H9 (cell line): Measurements from ENCODE around the gene DAAM1. TPM values are rescaled to one million over a fixed set of nuclear protein-coding genes. Genes with fewer than 3 reads are reported as not detected.

Experiments
- DNase-seq: peaks from one replicate; pipeline ENCODE4 v3.0.0-alpha.2; 2017
- H2AFZ ChIP-seq: one replicate; pipeline ENCODE4 v1.6.1; 2013; ENCODE audit warnings: mild to moderate bottlenecking, low read length, control low read depth, moderate library complexity
- H2AK5ac ChIP-seq: 2 replicates; pipeline ENCODE4 v1.6.1; 2013; ENCODE audit warnings: low read length, control low read depth, mixed read lengths; ENCODE audit not compliant: insufficient read length
- H2BK120ac ChIP-seq: one replicate; pipeline ENCODE4 v1.6.1; 2013; ENCODE audit warnings: low read depth, mild to moderate bottlenecking, low read length, control low read depth, inconsistent platforms; ENCODE audit not compliant: poor library complexity, severe bottlenecking
- H2BK12ac ChIP-seq: 2 replicates; pipeline ENCODE4 v1.6.1; 2013; ENCODE audit warnings: low read length, control low read depth, mixed read lengths, low read depth; ENCODE audit not compliant: insufficient read length
- H2BK15ac ChIP-seq: 2 replicates; pipeline ENCODE4 v1.6.1; 2013; ENCODE audit warnings: low read depth, low read length, control low read depth
- H2BK20ac ChIP-seq: one replicate; pipeline ENCODE4 v1.6.1; 2013; ENCODE audit warnings: low read depth, mild to moderate bottlenecking, low read length, control low read depth, inconsistent platforms; ENCODE audit not compliant: poor library complexity, severe bottlenecking
- H2BK5ac ChIP-seq: 2 replicates; pipeline ENCODE4 v1.6.1; 2013; ENCODE audit warnings: low read length, control low read depth, mixed read lengths; ENCODE audit not compliant: insufficient read length
- H3K14ac ChIP-seq: 2 replicates; pipeline ENCODE4 v1.6.1; 2013; ENCODE audit warnings: low read length, control low read depth; ENCODE audit not compliant: insufficient read depth
- H3K18ac ChIP-seq: 2 replicates; pipeline ENCODE4 v1.6.1; 2013; ENCODE audit warnings: low read depth, mild to moderate bottlenecking, mixed read lengths, low read length, control low read depth; ENCODE audit not compliant: insufficient read length
- H3K23ac ChIP-seq: 2 replicates; pipeline ENCODE4 v1.6.1; 2013; ENCODE audit warnings: low read length, control low read depth, mixed read lengths, low read depth; ENCODE audit not compliant: insufficient read length
- H3K23me2 ChIP-seq: 2 replicates; pipeline ENCODE4 v1.6.1; 2013; ENCODE audit warnings: low read depth, mild to moderate bottlenecking, mixed read lengths, low read length, control low read depth; ENCODE audit not compliant: insufficient read length, poor library complexity, severe bottlenecking
- H3K27ac ChIP-seq: 2 replicates; pipeline ENCODE4 v1.5.1; 2013; ENCODE audit warnings: low read length, control low read depth, mixed read lengths, low read depth; ENCODE audit not compliant: insufficient read length
- H3K27me3 ChIP-seq: 2 replicates; pipeline ENCODE4 v1.6.1; 2013; ENCODE audit warnings: low read length, control low read depth, inconsistent platforms; ENCODE audit not compliant: insufficient read depth
- H3K4ac ChIP-seq: 2 replicates; pipeline ENCODE4 v1.6.1; 2013; ENCODE audit warnings: low read depth, mild to moderate bottlenecking, control low read depth, inconsistent platforms, low read length, moderate library complexity
- H3K4me1 ChIP-seq: 2 replicates; pipeline ENCODE4 v1.6.1; 2013; ENCODE audit warnings: low read length, control low read depth, inconsistent platforms; ENCODE audit not compliant: insufficient read depth
- H3K4me2 ChIP-seq: 2 replicates; pipeline ENCODE4 v1.6.1; 2013; ENCODE audit warnings: low read length, control low read depth, mixed read lengths; ENCODE audit not compliant: insufficient read length, insufficient read depth
- H3K56ac ChIP-seq: 2 replicates; pipeline ENCODE4 v1.6.1; 2013; ENCODE audit warnings: low read depth, mild to moderate bottlenecking, mixed read lengths, low read length, control low read depth; ENCODE audit not compliant: insufficient read length
- H3K79me1 ChIP-seq: 2 replicates; pipeline ENCODE4 v1.6.1; 2013; ENCODE audit warnings: low read depth, mild to moderate bottlenecking, moderate library complexity, low read length, control low read depth, inconsistent platforms; ENCODE audit not compliant: insufficient read depth, poor library complexity, severe bottlenecking
- H3K79me2 ChIP-seq: 2 replicates; pipeline ENCODE4 v1.6.1; 2013; ENCODE audit warnings: low read length, control low read depth, inconsistent platforms; ENCODE audit not compliant: insufficient read depth
- H3K9ac ChIP-seq: 2 replicates; pipeline ENCODE4 v1.6.1; 2013; ENCODE audit warnings: low read length, control low read depth, mixed read lengths; ENCODE audit not compliant: insufficient read length; ENCODE audit errors: extremely low read depth
- H3K9me3 ChIP-seq: one replicate; pipeline ENCODE4 v1.6.1; 2013; ENCODE audit warnings: low read depth, low read length, inconsistent platforms; ENCODE audit not compliant: control insufficient read depth
- H3T11ph ChIP-seq: one replicate; pipeline ENCODE4 v1.6.1; 2013; ENCODE audit warnings: mild to moderate bottlenecking, low read length, control low read depth, inconsistent platforms
- H4K20me1 ChIP-seq: one replicate; pipeline ENCODE4 v1.6.1; 2013; ENCODE audit not compliant: control insufficient read depth, insufficient read length, insufficient read depth
- H4K5ac ChIP-seq: 2 replicates; pipeline ENCODE4 v1.6.1; 2013; ENCODE audit warnings: low read depth, mild to moderate bottlenecking, mixed read lengths, low read length, control low read depth; ENCODE audit not compliant: insufficient read length
- H4K8ac ChIP-seq: replicated peaks from 2 replicates; pipeline ENCODE4 v1.6.1; 2013; ENCODE audit warnings: low read length, control low read depth, mixed read lengths, low read depth; ENCODE audit not compliant: insufficient read length
- H4K91ac ChIP-seq: 2 replicates; pipeline ENCODE4 v1.6.1; 2013; ENCODE audit warnings: low read depth, mild to moderate bottlenecking, moderate library complexity, mixed read lengths, low read length, control low read depth; ENCODE audit not compliant: insufficient read length
- H3K27ac Mint-ChIP-seq, 3 experiments: 2 replicates in 2 of 3; 3 replicates in 1 of 3; pipeline ENCODE4 v1.8.0; 2020 to 2021; ENCODE audit warnings: mixed read lengths in 3 of 3, mild to moderate bottlenecking in 1 of 3, moderate library complexity in 1 of 3
- H3K27me3 Mint-ChIP-seq: 2 replicates; pipeline ENCODE4 v1.8.0; 2021; ENCODE audit warnings: low read depth, mild to moderate bottlenecking, moderate library complexity, mixed read lengths
- H3K36me3 Mint-ChIP-seq, 3 experiments: 2 replicates in 2 of 3; 3 replicates in 1 of 3; pipeline ENCODE4 v1.8.0; 2020 to 2021; ENCODE audit warnings: low read depth in 3 of 3, mixed read lengths in 3 of 3; ENCODE audit not compliant: insufficient read depth in 1 of 3
- H3K4me1 Mint-ChIP-seq, 2 experiments: 2 replicates each; pipeline ENCODE4 v1.8.0; 2020; ENCODE audit warnings: mixed read lengths in 2 of 2
- H3K4me3 Mint-ChIP-seq, 2 experiments: 2 replicates in 1 of 2; 3 replicates in 1 of 2; pipeline ENCODE4 v1.8.0; 2020 to 2021; ENCODE audit warnings: mild to moderate bottlenecking in 2 of 2, mixed read lengths in 2 of 2, moderate library complexity in 1 of 2
- H3K9me3 Mint-ChIP-seq, 2 experiments: 2 replicates in 1 of 2; 3 replicates in 1 of 2; pipeline ENCODE4 v1.8.0; 2020; ENCODE audit warnings: mild to moderate bottlenecking in 2 of 2, mixed read lengths in 2 of 2, moderate library complexity in 1 of 2
- CTCF ChIP-seq: fragments of 200-600 bp; sonication (generic); conservative IDR thresholded peaks from 3 replicates; pipeline ENCODE4 v1.8.0; 2021; ENCODE audit warnings: antibody characterized with exemption, mild to moderate bottlenecking
- WGBS: extraction: QIAGEN DNeasy Blood & Tissue Kit; methylation state at CpG from one replicate; pipeline ENCODE4 v1.1.7; 2013; ENCODE audit warnings: missing lambda C conversion rate, low lambda C conversion rate, mixed read lengths; ENCODE audit not compliant: insufficient read length; ENCODE audit errors: extremely low coverage; 5-methylcytosine and 5-hydroxymethylcytosine counted together
- total RNA-seq: library from RNA; stranded (reverse); gene quantifications from 2 replicates; pipeline ENCODE4 v1.2.1, GENCODE V29; 2021

Gene DAAM1
- total RNA-seq, 1 experiment from 2014 or later: 19.5 TPM

- H3K27me3 ChIP-seq: no peaks in the 10 kb centered on the region
- H3K23ac ChIP-seq: no peak overlapping the region
- no peak overlapping the region for H4K5ac ChIP-seq
- Mint-ChIP-seq H3K36me3 (0 out of 7 replicates have a peak, but pooled peaks cover 0 to 4% (median 1%) of the 10 kb centered on the region in 3 experiments), H3K27ac (no peak overlapping the region), H3K9me3 (no peaks in the 10 kb centered on the region), H3K27me3 (no peaks in the 10 kb centered on the region), H3K4me1 (peaks cover 41 to 51% of the 10 kb centered on the region in 2 experiments), H3K4me3 (no peak overlapping the region)
- no peak overlapping the region for H2BK15ac ChIP-seq
- H3K27ac ChIP-seq: no peak overlapping the region
- H2BK5ac ChIP-seq: no peak overlapping the region
- H3K79me1 ChIP-seq: no peaks in the 10 kb centered on the region
- H2AFZ ChIP-seq: no peak overlapping the region
- no peaks in the 10 kb centered on the region for H3K23me2 ChIP-seq
- H4K8ac ChIP-seq: no peak overlapping the region
- TF ChIP-seq CTCF: no peak
- H2BK20ac ChIP-seq: no peak overlapping the region
- H3K79me2 ChIP-seq: no peaks in the 10 kb centered on the region
- no peak overlapping the region for H3K9ac ChIP-seq
- H3K56ac ChIP-seq: no peak overlapping the region
- H3K9me3 ChIP-seq: no peaks in the 10 kb centered on the region
- no peak for DNase-seq
- no CpG with 5 or more reads among the region's 4 CpGs for WGBS
- no peak overlapping the region for H2BK120ac ChIP-seq
- peaks cover 15% of the 10 kb centered on the region; the same call in 1 of the 2 replicates for H3K4me1 ChIP-seq
- H3K4me2 ChIP-seq: no peak overlapping the region
- no peaks in the 10 kb centered on the region for H4K20me1 ChIP-seq
- H3K4ac ChIP-seq: no peak overlapping the region
- H3K14ac ChIP-seq: no peak overlapping the region
- H2AK5ac ChIP-seq: no peak overlapping the region
- H3T11ph ChIP-seq: no peak overlapping the region
- H3K18ac ChIP-seq: no peak overlapping the region
- no peak overlapping the region for H2BK12ac ChIP-seq
- no peak overlapping the region for H4K91ac ChIP-seq
Observed at GRCh38 chr14:59344016-59344415, 155.5 kb downstream of the DAAM1 start.
